K562 treated with DMSO at 1 percent for 12 hours (cell line): Measurements from ENCODE around the gene CD3D. TPM values are rescaled to one million over a fixed set of nuclear protein-coding genes. Genes with fewer than 3 reads are reported as not detected.

Experiments
- total RNA-seq: library from RNA; unstranded; fragments of 300-600 nt; gene quantifications from 2 replicates; pipeline ENCODE4 v1.2.3, GENCODE V29; 2022; ENCODE audit not compliant: insufficient read depth

CD3D gene
- 10.2 and 11.7 TPM in 2 replicates for total RNA-seq

GRCh38 chr11:118342503-118343161, at the start of gene CD3D:
Gene CD3D, minus strand, starts transcription at chr11:118342705. Its CDS starts 98 bp downstream, at chr11:118342607.

GRCh38 chr11:118359295-118359958, 16.9 kb upstream of the CD3D start, which contains the start of gene UBE4A:
Gene UBE4A, plus strand, starts transcription at chr11:118359600. Its CDS starts 5,481 bp downstream, at chr11:118365081.

GRCh38 chr11:118343981-118344515, 1.5 kb upstream of the CD3D start, which contains the start of gene CD3G:
Gene CD3G, plus strand, starts transcription at chr11:118344344. Its CDS starts 80 bp downstream, at chr11:118344424.

GRCh38 chr11:118304568-118305248, 37.8 kb downstream of the CD3D start, which contains the start of gene CD3E:
Gene CD3E, plus strand, starts transcription at chr11:118304730. Its CDS starts 223 bp downstream, at chr11:118304953.

Other genes starting within 250 kb of the CD3D start
- not detected in 2 replicates for gene SCN4B, start 189.9 kb downstream of the CD3D start, total RNA-seq
- not detected in 2 replicates for gene SCN2B, start 166.1 kb downstream of the CD3D start, total RNA-seq
- gene JAML, start 117.7 kb downstream of the CD3D start, total RNA-seq: not detected in 2 replicates
- 2.0 and 4.5 TPM in 2 replicates for gene MPZL3, start 90.3 kb downstream of the CD3D start, total RNA-seq
- 1.4 TPM in 1 of 2 replicates, not detected in the other for gene MPZL2, start 78.4 kb downstream of the CD3D start, total RNA-seq
- gene CD3E, start 38.0 kb downstream of the CD3D start, total RNA-seq: 0.75 and 0.99 TPM in 2 replicates
- 1.5 TPM in 1 of 2 replicates, not detected in the other for gene CD3G, start 1.6 kb upstream of the CD3D start, total RNA-seq
- 5.5 and 29.7 TPM in 2 replicates for gene UBE4A, start 16.9 kb upstream of the CD3D start, total RNA-seq
- gene ATP5MG, start 58.9 kb upstream of the CD3D start, total RNA-seq: 170 and 215 TPM in 2 replicates
- 4.2 and 30.5 TPM in 2 replicates for gene KMT2A, start 93.8 kb upstream of the CD3D start, total RNA-seq
- 1.8 and 2.5 TPM in 2 replicates for gene TTC36, start 184.8 kb upstream of the CD3D start, total RNA-seq
- gene TMEM25, start 188.5 kb upstream of the CD3D start, total RNA-seq: 7.3 and 8.2 TPM in 2 replicates
- 22.9 and 27.9 TPM in 2 replicates for gene IFT46, start 223.2 kb upstream of the CD3D start, total RNA-seq
- 59.8 and 156 TPM in 2 replicates for gene ARCN1, start 229.7 kb upstream of the CD3D start, total RNA-seq